Activated T-cell treated with anti-CD3 and anti-CD28 coated beads, Interleukin-2, amount 50 U/mL, for 72 hours (primary cell): ENCODE data around the gene TUBB2B. TPM values are rescaled to one million over a fixed set of nuclear protein-coding genes. Genes with fewer than 3 reads are reported as not detected.
"Not testable (repeated sequence)": the region's sequence is repeated elsewhere in the genome, so short reads cannot be mapped to it uniquely, and the experiment has no call there.

Experiments used
- ATAC-seq, 2 donors: fragments of 150-1000 bp; cut with Tn5 transposase; replicated peaks in 1 of 2; 2 replicates each; pipeline ENCODE4 v1.10.0; 2021; ENCODE audit warnings: moderate library complexity in 2 of 2, mild to moderate bottlenecking in 1 of 2
- DNase-seq, 2 donors: peaks; one replicate each; pipeline ENCODE4 v3.0.0; 2021 to 2022; ENCODE audit warnings: mixed read lengths in 1 of 2
- H3K27ac Mint-ChIP-seq: one replicate; pipeline ENCODE4 v1.8.0; 2022; ENCODE audit warnings: mild to moderate bottlenecking, moderate library complexity, mixed read lengths
- H3K27me3 Mint-ChIP-seq: one replicate; pipeline ENCODE4 v1.8.0; 2022; ENCODE audit warnings: low read depth, mixed read lengths
- H3K36me3 Mint-ChIP-seq, 2 donors: one replicate each; pipeline ENCODE4 v1.8.0; 2022; ENCODE audit warnings: mixed read lengths in 2 of 2, mild to moderate bottlenecking in 1 of 2; ENCODE audit not compliant: insufficient read depth in 2 of 2
- H3K4me1 Mint-ChIP-seq: one replicate; pipeline ENCODE4 v1.8.0; 2022; ENCODE audit warnings: low read depth, mixed read lengths
- H3K4me3 Mint-ChIP-seq, 2 donors: one replicate each; pipeline ENCODE4 v1.8.0; 2022; ENCODE audit warnings: mild to moderate bottlenecking in 2 of 2, mixed read lengths in 2 of 2, moderate library complexity in 2 of 2
- H3K9me3 Mint-ChIP-seq, 2 donors: one replicate each; pipeline ENCODE4 v1.8.0; 2022; ENCODE audit warnings: mixed read lengths in 2 of 2
- total RNA-seq, 2 donors: library from RNA; stranded (reverse); gene quantifications; one replicate each; pipeline ENCODE4 v1.2.3, GENCODE V29; 2022

TUBB2B gene
- total RNA-seq, 2 donors from 2014 or later: 0.35 TPM; not detected in 1

- Mint-ChIP-seq H3K9me3 (peaks cover 0 to 3% of the 10 kb centered on the region in 2 donors), H3K4me1 (peaks cover 7% of the 10 kb centered on the region), H3K4me3 (peak overlapping the region; percentile 60 to 64), H3K27me3 (peaks cover 43% of the 10 kb centered on the region), H3K27ac (no peak overlapping the region), H3K36me3 (peaks cover 0 to 2% of the 10 kb centered on the region in 2 donors)
- DNase-seq (peak; percentile 84 to 85), ATAC-seq (peak; percentile 85 to 88)
These were observed 24.2 kb upstream of the TUBB2B start for GRCh38 chr6:3251462-3252314.

- DNase-seq: no peak
- H3K27ac Mint-ChIP-seq: no peak overlapping the region
- H3K27me3 Mint-ChIP-seq: peaks cover 49% of the 10 kb centered on the region
- H3K9me3 Mint-ChIP-seq: peaks cover 0 to 3% of the 10 kb centered on the region in 2 donors
- H3K4me1 Mint-ChIP-seq: peaks cover 7% of the 10 kb centered on the region
- ATAC-seq: no peak
- no peak overlapping the region for H3K4me3 Mint-ChIP-seq
- H3K36me3 Mint-ChIP-seq: peaks cover 0 to 2% of the 10 kb centered on the region in 2 donors
These were observed 22.8 kb upstream of the TUBB2B start for GRCh38 chr6:3250231-3250675.

- Mint-ChIP-seq H3K36me3 (peaks cover 0 to 2% of the 10 kb centered on the region in 2 donors), H3K9me3 (peaks cover 0 to 3% of the 10 kb centered on the region in 2 donors), H3K4me1 (peaks cover 7% of the 10 kb centered on the region), H3K27ac (no peak overlapping the region), H3K27me3 (peaks cover 49% of the 10 kb centered on the region), H3K4me3 (no peak overlapping the region)
- no peak for DNase-seq
- ATAC-seq: no peak
These were observed 22.4 kb upstream of the TUBB2B start for GRCh38 chr6:3249821-3250220.

GRCh38 chr6:3247255-3248146 is 20.0 kb upstream of the TUBB2B start:
- peaks cover 7% of the 10 kb centered on the region for H3K4me1 Mint-ChIP-seq
- DNase-seq (no peak), ATAC-seq (no peak)
- H3K27ac Mint-ChIP-seq: no peak overlapping the region
- no peaks in the 10 kb centered on the region for H3K9me3 Mint-ChIP-seq
- no peak overlapping the region for H3K4me3 Mint-ChIP-seq
- H3K36me3 Mint-ChIP-seq: no peaks in the 10 kb centered on the region
- H3K27me3 Mint-ChIP-seq: peaks cover 65% of the 10 kb centered on the region

- no peak overlapping the region for H3K27ac Mint-ChIP-seq
- H3K36me3 Mint-ChIP-seq: no peaks in the 10 kb centered on the region
- no peak for ATAC-seq
- H3K9me3 Mint-ChIP-seq: no peaks in the 10 kb centered on the region
- H3K4me3 Mint-ChIP-seq: no peak overlapping the region
- no peak for DNase-seq
- H3K4me1 Mint-ChIP-seq: no peaks in the 10 kb centered on the region
- H3K27me3 Mint-ChIP-seq: peaks cover 72% of the 10 kb centered on the region
These were observed 17.8 kb upstream of the TUBB2B start for GRCh38 chr6:3245216-3245615.

GRCh38 chr6:3244832-3245161 is 17.3 kb upstream of the TUBB2B start:
- peaks cover 72% of the 10 kb centered on the region for H3K27me3 Mint-ChIP-seq
- DNase-seq, H3K9me3 Mint-ChIP-seq, H3K4me1 Mint-ChIP-seq, H3K27ac Mint-ChIP-seq, H3K4me3 Mint-ChIP-seq, ATAC-seq, H3K36me3 Mint-ChIP-seq: not testable (repeated sequence)

GRCh38 chr6:3244003-3244831 is 16.8 kb upstream of the TUBB2B start:
- ATAC-seq: no peak
- DNase-seq: no peak
- no peaks in the 10 kb centered on the region for H3K9me3 Mint-ChIP-seq
- no peak overlapping the region for H3K27ac Mint-ChIP-seq
- no peaks in the 10 kb centered on the region for H3K36me3 Mint-ChIP-seq
- H3K27me3 Mint-ChIP-seq: peaks cover 70% of the 10 kb centered on the region
- H3K4me3 Mint-ChIP-seq: no peak overlapping the region
- H3K4me1 Mint-ChIP-seq: no peaks in the 10 kb centered on the region

- Mint-ChIP-seq H3K36me3 (no peaks in the 10 kb centered on the region), H3K9me3 (no peaks in the 10 kb centered on the region), H3K4me1 (no peaks in the 10 kb centered on the region), H3K27ac (no peak overlapping the region), H3K27me3 (peaks cover 68% of the 10 kb centered on the region), H3K4me3 (no peak overlapping the region)
- ATAC-seq (no peak), DNase-seq (no peak)
These were observed 15.3 kb upstream of the TUBB2B start for GRCh38 chr6:3242768-3243167.

- H3K4me3 Mint-ChIP-seq, DNase-seq, H3K9me3 Mint-ChIP-seq, ATAC-seq, H3K27ac Mint-ChIP-seq, H3K4me1 Mint-ChIP-seq, H3K36me3 Mint-ChIP-seq: not testable (repeated sequence)
- H3K27me3 Mint-ChIP-seq: peaks cover 68% of the 10 kb centered on the region
These were observed 14.3 kb upstream of the TUBB2B start for GRCh38 chr6:3241745-3242144.

GRCh38 chr6:3240595-3240994 is 13.1 kb upstream of the TUBB2B start:
- Mint-ChIP-seq H3K4me3 (no peak overlapping the region), H3K27me3 (peaks cover 71% of the 10 kb centered on the region), H3K27ac (no peak overlapping the region), H3K36me3 (no peaks in the 10 kb centered on the region), H3K4me1 (no peaks in the 10 kb centered on the region), H3K9me3 (no peaks in the 10 kb centered on the region)
- ATAC-seq (no peak), DNase-seq (no peak)

- Mint-ChIP-seq H3K4me3 (no peak overlapping the region), H3K9me3 (no peaks in the 10 kb centered on the region), H3K36me3 (no peaks in the 10 kb centered on the region), H3K27ac (no peak overlapping the region), H3K27me3 (peaks cover 80% of the 10 kb centered on the region), H3K4me1 (no peaks in the 10 kb centered on the region)
- DNase-seq (no peak), ATAC-seq (no peak)
These were observed 11.8 kb upstream of the TUBB2B start for GRCh38 chr6:3239110-3239830.
